H9 (cell line): ENCODE measurements around the gene ZNF341. TPM values are rescaled to one million over a fixed set of nuclear protein-coding genes. Genes with fewer than 3 reads are reported as not detected.

Experiments
- DNase-seq: peaks from one replicate; pipeline ENCODE4 v3.0.0-alpha.2; 2017
- H2AFZ ChIP-seq: one replicate; pipeline ENCODE4 v1.6.1; 2013; ENCODE audit warnings: mild to moderate bottlenecking, low read length, control low read depth, moderate library complexity
- H2AK5ac ChIP-seq: 2 replicates; pipeline ENCODE4 v1.6.1; 2013; ENCODE audit warnings: low read length, control low read depth, mixed read lengths; ENCODE audit not compliant: insufficient read length
- H2BK120ac ChIP-seq: one replicate; pipeline ENCODE4 v1.6.1; 2013; ENCODE audit warnings: low read depth, mild to moderate bottlenecking, low read length, control low read depth, inconsistent platforms; ENCODE audit not compliant: poor library complexity, severe bottlenecking
- H2BK12ac ChIP-seq: 2 replicates; pipeline ENCODE4 v1.6.1; 2013; ENCODE audit warnings: low read length, control low read depth, mixed read lengths, low read depth; ENCODE audit not compliant: insufficient read length
- H2BK15ac ChIP-seq: 2 replicates; pipeline ENCODE4 v1.6.1; 2013; ENCODE audit warnings: low read depth, low read length, control low read depth
- H2BK20ac ChIP-seq: one replicate; pipeline ENCODE4 v1.6.1; 2013; ENCODE audit warnings: low read depth, mild to moderate bottlenecking, low read length, control low read depth, inconsistent platforms; ENCODE audit not compliant: poor library complexity, severe bottlenecking
- H2BK5ac ChIP-seq: 2 replicates; pipeline ENCODE4 v1.6.1; 2013; ENCODE audit warnings: low read length, control low read depth, mixed read lengths; ENCODE audit not compliant: insufficient read length
- H3K14ac ChIP-seq: 2 replicates; pipeline ENCODE4 v1.6.1; 2013; ENCODE audit warnings: low read length, control low read depth; ENCODE audit not compliant: insufficient read depth
- H3K18ac ChIP-seq: 2 replicates; pipeline ENCODE4 v1.6.1; 2013; ENCODE audit warnings: low read depth, mild to moderate bottlenecking, mixed read lengths, low read length, control low read depth; ENCODE audit not compliant: insufficient read length
- H3K23ac ChIP-seq: 2 replicates; pipeline ENCODE4 v1.6.1; 2013; ENCODE audit warnings: low read length, control low read depth, mixed read lengths, low read depth; ENCODE audit not compliant: insufficient read length
- H3K23me2 ChIP-seq: 2 replicates; pipeline ENCODE4 v1.6.1; 2013; ENCODE audit warnings: low read depth, mild to moderate bottlenecking, mixed read lengths, low read length, control low read depth; ENCODE audit not compliant: insufficient read length, poor library complexity, severe bottlenecking
- H3K27ac ChIP-seq: 2 replicates; pipeline ENCODE4 v1.5.1; 2013; ENCODE audit warnings: low read length, control low read depth, mixed read lengths, low read depth; ENCODE audit not compliant: insufficient read length
- H3K27me3 ChIP-seq: 2 replicates; pipeline ENCODE4 v1.6.1; 2013; ENCODE audit warnings: low read length, control low read depth, inconsistent platforms; ENCODE audit not compliant: insufficient read depth
- H3K4ac ChIP-seq: 2 replicates; pipeline ENCODE4 v1.6.1; 2013; ENCODE audit warnings: low read depth, mild to moderate bottlenecking, control low read depth, inconsistent platforms, low read length, moderate library complexity
- H3K4me1 ChIP-seq: 2 replicates; pipeline ENCODE4 v1.6.1; 2013; ENCODE audit warnings: low read length, control low read depth, inconsistent platforms; ENCODE audit not compliant: insufficient read depth
- H3K4me2 ChIP-seq: 2 replicates; pipeline ENCODE4 v1.6.1; 2013; ENCODE audit warnings: low read length, control low read depth, mixed read lengths; ENCODE audit not compliant: insufficient read length, insufficient read depth
- H3K56ac ChIP-seq: 2 replicates; pipeline ENCODE4 v1.6.1; 2013; ENCODE audit warnings: low read depth, mild to moderate bottlenecking, mixed read lengths, low read length, control low read depth; ENCODE audit not compliant: insufficient read length
- H3K79me1 ChIP-seq: 2 replicates; pipeline ENCODE4 v1.6.1; 2013; ENCODE audit warnings: low read depth, mild to moderate bottlenecking, moderate library complexity, low read length, control low read depth, inconsistent platforms; ENCODE audit not compliant: insufficient read depth, poor library complexity, severe bottlenecking
- H3K79me2 ChIP-seq: 2 replicates; pipeline ENCODE4 v1.6.1; 2013; ENCODE audit warnings: low read length, control low read depth, inconsistent platforms; ENCODE audit not compliant: insufficient read depth
- H3K9ac ChIP-seq: 2 replicates; pipeline ENCODE4 v1.6.1; 2013; ENCODE audit warnings: low read length, control low read depth, mixed read lengths; ENCODE audit not compliant: insufficient read length; ENCODE audit errors: extremely low read depth
- H3K9me3 ChIP-seq: one replicate; pipeline ENCODE4 v1.6.1; 2013; ENCODE audit warnings: low read depth, low read length, inconsistent platforms; ENCODE audit not compliant: control insufficient read depth
- H3T11ph ChIP-seq: one replicate; pipeline ENCODE4 v1.6.1; 2013; ENCODE audit warnings: mild to moderate bottlenecking, low read length, control low read depth, inconsistent platforms
- H4K20me1 ChIP-seq: one replicate; pipeline ENCODE4 v1.6.1; 2013; ENCODE audit not compliant: control insufficient read depth, insufficient read length, insufficient read depth
- H4K5ac ChIP-seq: 2 replicates; pipeline ENCODE4 v1.6.1; 2013; ENCODE audit warnings: low read depth, mild to moderate bottlenecking, mixed read lengths, low read length, control low read depth; ENCODE audit not compliant: insufficient read length
- H4K8ac ChIP-seq: replicated peaks from 2 replicates; pipeline ENCODE4 v1.6.1; 2013; ENCODE audit warnings: low read length, control low read depth, mixed read lengths, low read depth; ENCODE audit not compliant: insufficient read length
- H4K91ac ChIP-seq: 2 replicates; pipeline ENCODE4 v1.6.1; 2013; ENCODE audit warnings: low read depth, mild to moderate bottlenecking, moderate library complexity, mixed read lengths, low read length, control low read depth; ENCODE audit not compliant: insufficient read length
- H3K27ac Mint-ChIP-seq, 3 experiments: 2 replicates in 2 of 3; 3 replicates in 1 of 3; pipeline ENCODE4 v1.8.0; 2020 to 2021; ENCODE audit warnings: mixed read lengths in 3 of 3, mild to moderate bottlenecking in 1 of 3, moderate library complexity in 1 of 3
- H3K27me3 Mint-ChIP-seq: 2 replicates; pipeline ENCODE4 v1.8.0; 2021; ENCODE audit warnings: low read depth, mild to moderate bottlenecking, moderate library complexity, mixed read lengths
- H3K36me3 Mint-ChIP-seq, 3 experiments: 2 replicates in 2 of 3; 3 replicates in 1 of 3; pipeline ENCODE4 v1.8.0; 2020 to 2021; ENCODE audit warnings: low read depth in 3 of 3, mixed read lengths in 3 of 3; ENCODE audit not compliant: insufficient read depth in 1 of 3
- H3K4me1 Mint-ChIP-seq, 2 experiments: 2 replicates each; pipeline ENCODE4 v1.8.0; 2020; ENCODE audit warnings: mixed read lengths in 2 of 2
- H3K4me3 Mint-ChIP-seq, 2 experiments: 2 replicates in 1 of 2; 3 replicates in 1 of 2; pipeline ENCODE4 v1.8.0; 2020 to 2021; ENCODE audit warnings: mild to moderate bottlenecking in 2 of 2, mixed read lengths in 2 of 2, moderate library complexity in 1 of 2
- H3K9me3 Mint-ChIP-seq, 2 experiments: 2 replicates in 1 of 2; 3 replicates in 1 of 2; pipeline ENCODE4 v1.8.0; 2020; ENCODE audit warnings: mild to moderate bottlenecking in 2 of 2, mixed read lengths in 2 of 2, moderate library complexity in 1 of 2
- CTCF ChIP-seq: fragments of 200-600 bp; sonication (generic); conservative IDR thresholded peaks from 3 replicates; pipeline ENCODE4 v1.8.0; 2021; ENCODE audit warnings: antibody characterized with exemption, mild to moderate bottlenecking
- WGBS: extraction: QIAGEN DNeasy Blood & Tissue Kit; methylation state at CpG from one replicate; pipeline ENCODE4 v1.1.7; 2013; ENCODE audit warnings: missing lambda C conversion rate, low lambda C conversion rate, mixed read lengths; ENCODE audit not compliant: insufficient read length; ENCODE audit errors: extremely low coverage; 5-methylcytosine and 5-hydroxymethylcytosine counted together
- total RNA-seq: library from RNA; stranded (reverse); gene quantifications from 2 replicates; pipeline ENCODE4 v1.2.1, GENCODE V29; 2021

Gene ZNF341
- total RNA-seq, 1 experiment from 2014 or later = 5.2 TPM

- Histone ChIP-seq H3K9me3 (no peaks in the 10 kb centered on the region), H3K56ac (no peak overlapping the region), H2BK15ac (no peak overlapping the region), H3K14ac (no peak overlapping the region), H4K5ac (no peak overlapping the region), H3T11ph (no peak overlapping the region), H2BK20ac (no peak overlapping the region), H3K79me2 (no peaks in the 10 kb centered on the region), H3K4me1 (no peaks in the 10 kb centered on the region), H2BK120ac (no peak overlapping the region), H4K20me1 (no peaks in the 10 kb centered on the region), H3K18ac (no peak overlapping the region), H2AK5ac (no peak overlapping the region), H3K79me1 (no peaks in the 10 kb centered on the region), H3K27me3 (no peaks in the 10 kb centered on the region), H3K9ac (no peak overlapping the region), H3K23ac (no peak overlapping the region), H3K27ac (no peak overlapping the region), H3K23me2 (peaks cover 4% of the 10 kb centered on the region), H2BK12ac (no peak overlapping the region), H4K91ac (no peak overlapping the region), H4K8ac (no peak overlapping the region), H3K4ac (no peak overlapping the region), H2AFZ (no peak overlapping the region), H2BK5ac (no peak overlapping the region), H3K4me2 (no peak overlapping the region)
- peaks cover 0 to 2% (median 0%) of the 10 kb centered on the region in 3 experiments; a peak in 1 of 7 replicates for H3K36me3 Mint-ChIP-seq
- no peaks in the 10 kb centered on the region; a peak in 1 of 5 replicates for H3K9me3 Mint-ChIP-seq
- no peak for TF ChIP-seq CTCF
- H3K27me3 Mint-ChIP-seq = peaks cover 9% of the 10 kb centered on the region
- H3K4me1 Mint-ChIP-seq = peaks cover 0 to under 1% of the 10 kb centered on the region in 2 experiments; a peak in 1 of 4 replicates
- no peak overlapping the region for H3K4me3 Mint-ChIP-seq
- H3K27ac Mint-ChIP-seq = no peak overlapping the region
- no CpG with 5 or more reads among the region's 14 CpGs for WGBS
- no peak for DNase-seq
Observed at GRCh38 chr20:33724439-33725094, 7.2 kb upstream of the ZNF341 start.
